RWPE2 (cell line): ENCODE results near the gene SH3BP4.

Source experiments
- ATAC-seq: fragments of 200-7000 bp; cut with Tn5 transposase; 3 replicates; pipeline ENCODE4 v1.9.1; 2021; ENCODE audit warnings: low read depth
- DNase-seq: peaks from one replicate; pipeline ENCODE4 v3.0.0-alpha.2; 2020; ENCODE audit warnings: low spot score
- H3K27ac ChIP-seq: fragments of 450-650 bp; 2 replicates; pipeline ENCODE4 v1.5.1; 2017; ENCODE audit warnings: mild to moderate bottlenecking; ENCODE audit not compliant: poor library complexity, severe bottlenecking
- H3K27me3 ChIP-seq: fragments of 250-450 bp; sonication (Bioruptor Pico); 2 replicates; pipeline ENCODE4 v1.5.1; 2021; ENCODE audit warnings: mild to moderate bottlenecking, moderate library complexity; ENCODE audit not compliant: insufficient read depth, poor library complexity, severe bottlenecking
- H3K36me3 ChIP-seq: fragments of 250-450 bp; sonication (Bioruptor Pico); 2 replicates; pipeline ENCODE4 v1.5.1; 2020; ENCODE audit warnings: low read depth, mild to moderate bottlenecking, moderate library complexity
- H3K4me1 ChIP-seq: fragments of 250-450 bp; sonication (Bioruptor Pico); 2 replicates; pipeline ENCODE4 v1.5.1; 2021; ENCODE audit warnings: mild to moderate bottlenecking, moderate library complexity; ENCODE audit not compliant: insufficient read depth, poor library complexity, severe bottlenecking
- H3K4me3 ChIP-seq: fragments of 250-450 bp; sonication (Bioruptor Pico); 2 replicates; pipeline ENCODE4 v1.5.1; 2021; ENCODE audit warnings: mild to moderate bottlenecking, moderate library complexity; ENCODE audit not compliant: severe bottlenecking
- H3K9me3 ChIP-seq: fragments of 250-450 bp; sonication (Bioruptor Pico); 2 replicates; pipeline ENCODE4 v1.5.1; 2021; ENCODE audit warnings: mild to moderate bottlenecking, moderate library complexity; ENCODE audit not compliant: severe bottlenecking
- CTCF ChIP-seq: fragments of 450-650 bp; IDR thresholded peaks from one replicate; pipeline ENCODE4 v1.5.1; 2017; ENCODE audit warnings: mild to moderate bottlenecking, moderate library complexity; ENCODE audit not compliant: poor library complexity, severe bottlenecking

SH3BP4 gene

GRCh38 chr2:234986876-234987720, 35.3 kb downstream of the SH3BP4 start:
- ATAC-seq (no peak), DNase-seq (no peak)
- peaks cover 18% of the 10 kb centered on the region for H3K36me3 ChIP-seq
- H3K27me3 ChIP-seq, result no peaks in the 10 kb centered on the region
- TF ChIP-seq CTCF, result no peak
- H3K9me3 ChIP-seq, result no peaks in the 10 kb centered on the region
- H3K4me3 ChIP-seq, result no peak overlapping the region
- peaks cover 52% of the 10 kb centered on the region for H3K4me1 ChIP-seq
- peak overlapping the region; percentile 89 for H3K27ac ChIP-seq

GRCh38 chr2:234987754-234988153, 35.9 kb downstream of the SH3BP4 start:
- no peak overlapping the region for H3K4me3 ChIP-seq
- H3K36me3 ChIP-seq, result peaks cover 18% of the 10 kb centered on the region
- ATAC-seq, result no peak
- DNase-seq, result no peak
- H3K4me1 ChIP-seq, result peaks cover 47% of the 10 kb centered on the region
- peak overlapping the region; percentile 89 for H3K27ac ChIP-seq
- no peak for TF ChIP-seq CTCF
- H3K9me3 ChIP-seq, result no peaks in the 10 kb centered on the region
- H3K27me3 ChIP-seq, result no peaks in the 10 kb centered on the region

GRCh38 chr2:234988491-234988890, 36.7 kb downstream of the SH3BP4 start:
- no peak for TF ChIP-seq CTCF
- H3K36me3 ChIP-seq, result peaks cover 18% of the 10 kb centered on the region
- no peak for DNase-seq
- H3K27ac ChIP-seq, result peak overlapping the region; percentile 89
- no peaks in the 10 kb centered on the region for H3K9me3 ChIP-seq
- peaks cover 41% of the 10 kb centered on the region for H3K4me1 ChIP-seq
- no peak for ATAC-seq
- no peaks in the 10 kb centered on the region for H3K27me3 ChIP-seq
- no peak overlapping the region for H3K4me3 ChIP-seq

- no peak overlapping the region for H3K4me3 ChIP-seq
- peak; percentile 97 for DNase-seq
- H3K27ac ChIP-seq, result peak overlapping the region; percentile 89
- no peaks in the 10 kb centered on the region for H3K9me3 ChIP-seq
- peaks cover 37% of the 10 kb centered on the region for H3K4me1 ChIP-seq
- H3K27me3 ChIP-seq, result no peaks in the 10 kb centered on the region
- ATAC-seq, result peak; percentile 86
- no peak for TF ChIP-seq CTCF
- H3K36me3 ChIP-seq, result peaks cover 18% of the 10 kb centered on the region
Measured at GRCh38 chr2:234989183-234989701, 37.4 kb downstream of the SH3BP4 start.

GRCh38 chr2:234990300-234990699, 38.5 kb downstream of the SH3BP4 start:
- no peaks in the 10 kb centered on the region for H3K27me3 ChIP-seq
- no peak for ATAC-seq
- no peaks in the 10 kb centered on the region for H3K9me3 ChIP-seq
- no peak for DNase-seq
- peaks cover 37% of the 10 kb centered on the region for H3K4me1 ChIP-seq
- no peak for TF ChIP-seq CTCF
- H3K27ac ChIP-seq, result peak overlapping the region; percentile 89
- peaks cover 21% of the 10 kb centered on the region for H3K36me3 ChIP-seq
- H3K4me3 ChIP-seq, result no peak overlapping the region
